Breast epithelium (tissue), 4 donors: ENCODE measurements around the gene GPR32. TPM values are rescaled to one million over a fixed set of nuclear protein-coding genes. Genes with fewer than 3 reads are reported as not detected.
"Not testable (repeated sequence)": the region's sequence is repeated elsewhere in the genome, so short reads cannot be mapped to it uniquely, and the experiment has no call there.

Experiments used
- DNase-seq, 2 donors: peaks; one replicate each; pipeline ENCODE4 v3.0.0-alpha.2; 2019; ENCODE audit warnings: low spot score in 2 of 2
- H3K27ac ChIP-seq, 2 donors: fragments of 200-600 bp; sonication (generic) in 1 of 2; one replicate each; pipeline ENCODE4 v1.5.1; 2016 to 2019; ENCODE audit warnings: mild to moderate bottlenecking in 1 of 2
- H3K27me3 ChIP-seq, 2 donors: fragments of 200-600 bp; sonication (generic) in 1 of 2; one replicate each; pipeline versions ENCODE4 v1.5.1 to v1.6.0; 2017 to 2019; ENCODE audit warnings: control low read depth in 1 of 2, mild to moderate bottlenecking in 1 of 2
- H3K36me3 ChIP-seq: fragments of 200-600 bp; one replicate; pipeline ENCODE4 v1.5.1; 2019
- H3K4me1 ChIP-seq, 2 donors: fragments of 200-600 bp; sonication (generic); one replicate each; pipeline ENCODE4 v1.5.1; 2016 to 2019; ENCODE audit warnings: control low read depth in 1 of 2
- H3K4me3 ChIP-seq, 3 donors: fragments of 200-600 bp; sonication (generic); 1 replicate in 2 of 3; 2 replicates in 1 of 3; pipeline ENCODE4 v1.5.1; 2016 to 2019; ENCODE audit warnings: mild to moderate bottlenecking in 3 of 3, moderate library complexity in 2 of 3
- H3K9me3 ChIP-seq, 2 donors: fragments of 200-600 bp; sonication (generic) in 1 of 2; one replicate each; pipeline ENCODE4 v1.5.1; 2016 to 2019; ENCODE audit warnings: control low read depth in 1 of 2
- POLR2A ChIP-seq: fragments of 450-650 bp; IDR thresholded peaks from one replicate; pipeline ENCODE4 v1.6.1; 2016; ENCODE audit warnings: antibody characterized with exemption, mild to moderate bottlenecking, moderate library complexity
- POLR2AphosphoS5 ChIP-seq, 3 donors: sonication (generic); formaldehyde crosslinking; IDR thresholded peaks; one replicate each; pipeline ENCODE4 v1.6.1; 2017; ENCODE audit warnings: antibody characterized with exemption in 3 of 3
- intact Hi-C: fragments of 100-400 bp; cut with DNase I; formaldehyde crosslinking; loops from one replicate; pipeline ENCODE4 v1.15.1; 2023; ENCODE audit warnings: low total_unique reads
- total RNA-seq, 3 donors: library from RNA; depleted of rRNA; stranded (reverse); fragments of >200 nt; gene quantifications; one replicate each; pipeline ENCODE4 v1.1.0, GENCODE V29; 2016
- TF ChIP-seq, protein P1 (sequence below), 3 donors: fragments of 450-650 bp; IDR thresholded peaks; one replicate each; pipeline ENCODE4 v1.5.1; 2016 to 2017; ENCODE audit warnings: antibody characterized with exemption in 3 of 3, mild to moderate bottlenecking in 3 of 3, moderate library complexity in 3 of 3

Gene GPR32
- not detected for total RNA-seq

DNA sequence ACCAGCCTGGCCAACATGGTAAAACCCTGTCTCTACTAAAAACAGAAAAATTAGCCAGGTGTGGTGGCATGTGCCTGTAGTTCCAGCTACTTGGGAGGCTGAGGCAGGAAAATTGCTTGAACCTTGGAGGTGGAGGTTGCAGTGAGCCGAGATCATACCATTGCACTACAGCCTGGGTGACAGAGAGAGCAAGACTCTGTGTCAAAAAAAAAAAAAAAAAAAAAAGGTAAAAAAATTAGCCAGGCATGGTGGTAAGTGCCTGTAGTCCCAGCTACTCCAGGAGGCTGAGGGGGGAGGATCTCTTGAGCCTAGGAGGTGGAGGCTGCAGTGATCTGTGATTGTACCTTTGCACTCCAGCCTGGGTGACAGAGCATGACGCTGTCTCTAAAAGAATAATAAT is at the start of gene GPR32:
GPR32 (plus strand) TSS at position 301 of the 400 bp plus-strand sequence. CDS start 137 bp downstream, outside the sequence.
- DNase-seq, H3K4me1 ChIP-seq, intact Hi-C loops, H3K27ac ChIP-seq, H3K36me3 ChIP-seq, H3K4me3 ChIP-seq, H3K9me3 ChIP-seq: not testable (repeated sequence)
- H3K27me3 ChIP-seq: peaks cover 0 to 29% of the 10 kb centered on the region in 2 donors

GRCh38 chr19:50720921-50721381 is 49.3 kb upstream of the GPR32 start:
- Histone ChIP-seq H3K36me3 (no peaks in the 10 kb centered on the region), H3K4me1 (peaks cover 0 to 8% of the 10 kb centered on the region in 2 donors), H3K27me3 (peaks cover 7 to 22% of the 10 kb centered on the region in 2 donors), H3K4me3 (no peak overlapping the region), H3K27ac (no peak overlapping the region), H3K9me3 (no peaks in the 10 kb centered on the region)
- intact Hi-C loops: no loop called here
- no peak for TF ChIP-seq POLR2AphosphoS5 (IDR thresholded peaks at IDR 0.05)
- TF ChIP-seq POLR2A: no peak
- TF ChIP-seq, protein P1, sequence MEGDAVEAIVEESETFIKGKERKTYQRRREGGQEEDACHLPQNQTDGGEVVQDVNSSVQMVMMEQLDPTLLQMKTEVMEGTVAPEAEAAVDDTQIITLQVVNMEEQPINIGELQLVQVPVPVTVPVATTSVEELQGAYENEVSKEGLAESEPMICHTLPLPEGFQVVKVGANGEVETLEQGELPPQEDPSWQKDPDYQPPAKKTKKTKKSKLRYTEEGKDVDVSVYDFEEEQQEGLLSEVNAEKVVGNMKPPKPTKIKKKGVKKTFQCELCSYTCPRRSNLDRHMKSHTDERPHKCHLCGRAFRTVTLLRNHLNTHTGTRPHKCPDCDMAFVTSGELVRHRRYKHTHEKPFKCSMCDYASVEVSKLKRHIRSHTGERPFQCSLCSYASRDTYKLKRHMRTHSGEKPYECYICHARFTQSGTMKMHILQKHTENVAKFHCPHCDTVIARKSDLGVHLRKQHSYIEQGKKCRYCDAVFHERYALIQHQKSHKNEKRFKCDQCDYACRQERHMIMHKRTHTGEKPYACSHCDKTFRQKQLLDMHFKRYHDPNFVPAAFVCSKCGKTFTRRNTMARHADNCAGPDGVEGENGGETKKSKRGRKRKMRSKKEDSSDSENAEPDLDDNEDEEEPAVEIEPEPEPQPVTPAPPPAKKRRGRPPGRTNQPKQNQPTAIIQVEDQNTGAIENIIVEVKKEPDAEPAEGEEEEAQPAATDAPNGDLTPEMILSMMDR (IDR thresholded peaks at IDR 0.05): no peak
- no peak for DNase-seq

DNA sequence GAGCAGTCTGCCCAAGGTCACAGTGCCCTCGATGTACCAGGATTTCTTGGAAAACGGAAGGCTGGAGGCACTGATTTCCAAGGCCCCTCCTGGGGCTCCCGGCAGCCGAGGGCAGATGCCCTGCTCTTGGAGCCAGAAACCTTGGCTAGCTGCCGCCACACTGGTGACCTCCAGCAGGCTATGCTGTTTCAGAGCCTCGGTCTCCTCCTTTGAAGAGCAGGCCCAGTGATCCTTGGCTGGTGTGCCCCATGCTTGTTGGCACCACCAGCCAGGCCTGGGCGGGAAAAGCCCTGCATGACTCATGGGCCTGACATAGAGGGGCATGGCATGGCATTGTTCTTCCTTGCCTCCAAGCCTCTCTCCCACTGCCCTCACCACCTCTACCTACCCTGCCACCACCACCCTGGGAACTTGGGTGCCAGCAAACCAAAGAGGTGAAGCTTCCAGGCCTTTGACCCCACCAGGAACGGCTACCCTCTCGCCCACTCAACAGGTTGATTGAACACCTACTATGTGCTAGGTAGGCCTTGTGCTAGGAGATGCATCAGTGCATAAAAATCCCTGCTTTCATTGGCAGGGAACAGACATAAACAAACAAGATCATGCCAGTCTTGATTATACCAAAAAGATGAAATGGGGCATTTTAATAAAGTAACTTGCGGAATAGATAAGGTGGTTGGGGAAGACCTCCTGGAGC is 48.7 kb upstream of the GPR32 start:
- intact Hi-C loops: no loop called here
- DNase-seq: no peak
- Histone ChIP-seq H3K9me3 (no peaks in the 10 kb centered on the region), H3K36me3 (no peaks in the 10 kb centered on the region), H3K27ac (no peak overlapping the region), H3K27me3 (peaks cover 7 to 15% of the 10 kb centered on the region in 2 donors), H3K4me1 (peaks cover 0 to 8% of the 10 kb centered on the region in 2 donors), H3K4me3 (no peak overlapping the region)
- TF ChIP-seq, protein P1 (IDR thresholded peaks at IDR 0.05): no peak
- TF ChIP-seq POLR2A (no peak), POLR2AphosphoS5 (IDR thresholded peaks at IDR 0.05) (no peak)

DNA sequence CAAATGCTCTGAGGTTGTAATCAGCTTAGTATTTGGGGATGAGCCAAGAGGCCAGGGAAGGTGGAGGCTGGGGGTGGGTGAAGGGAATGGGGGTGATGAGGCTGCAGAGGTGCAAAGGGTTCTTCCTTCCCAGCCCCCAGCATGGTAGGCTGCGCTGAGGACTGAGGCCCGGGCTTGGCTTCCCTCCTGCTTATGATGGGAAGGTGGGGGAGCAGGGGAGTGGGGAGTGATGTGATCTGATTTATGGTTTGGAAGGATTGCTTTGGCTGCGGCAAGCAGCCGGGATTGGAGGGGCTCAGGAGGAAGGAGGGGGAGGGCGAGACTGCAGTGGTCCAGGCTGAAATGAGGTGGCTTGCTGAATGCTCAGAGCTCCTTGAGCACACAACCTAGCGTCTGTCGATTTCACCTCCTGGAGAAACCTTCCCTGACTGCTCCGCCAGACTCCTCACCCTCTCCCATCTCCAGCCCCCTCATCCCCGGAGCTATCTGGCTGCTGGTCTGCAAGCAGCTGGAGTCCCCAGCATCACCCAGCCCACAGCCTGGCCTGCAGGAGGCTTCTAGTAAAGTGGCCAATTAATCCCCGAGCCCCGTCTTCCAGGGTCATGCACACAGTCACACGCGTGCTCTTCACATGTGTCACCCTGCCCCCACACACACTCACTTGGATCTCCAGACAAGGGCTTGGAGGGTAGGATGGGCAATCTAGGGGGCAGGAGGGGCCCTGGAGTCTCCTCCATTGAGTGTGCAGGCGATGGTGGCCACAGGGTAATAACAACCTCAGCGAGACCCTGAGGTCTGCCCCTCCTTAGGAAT is 47.9 kb upstream of the GPR32 start:
- Histone ChIP-seq H3K36me3 (no peaks in the 10 kb centered on the region), H3K4me1 (peaks cover 0 to 8% of the 10 kb centered on the region in 2 donors), H3K27me3 (peaks cover 7 to 9% of the 10 kb centered on the region in 2 donors), H3K27ac (peak overlapping the region; percentile 60 to 89), H3K4me3 (peak overlapping the region; percentile 62 to 85 (median 85)), H3K9me3 (no peaks in the 10 kb centered on the region)
- intact Hi-C loops: no loop called here
- DNase-seq: no peak
- TF ChIP-seq POLR2AphosphoS5 (IDR thresholded peaks at IDR 0.05) (no peak), POLR2A (no peak)
- TF ChIP-seq, protein P1 (IDR thresholded peaks at IDR 0.05): no peak

DNA sequence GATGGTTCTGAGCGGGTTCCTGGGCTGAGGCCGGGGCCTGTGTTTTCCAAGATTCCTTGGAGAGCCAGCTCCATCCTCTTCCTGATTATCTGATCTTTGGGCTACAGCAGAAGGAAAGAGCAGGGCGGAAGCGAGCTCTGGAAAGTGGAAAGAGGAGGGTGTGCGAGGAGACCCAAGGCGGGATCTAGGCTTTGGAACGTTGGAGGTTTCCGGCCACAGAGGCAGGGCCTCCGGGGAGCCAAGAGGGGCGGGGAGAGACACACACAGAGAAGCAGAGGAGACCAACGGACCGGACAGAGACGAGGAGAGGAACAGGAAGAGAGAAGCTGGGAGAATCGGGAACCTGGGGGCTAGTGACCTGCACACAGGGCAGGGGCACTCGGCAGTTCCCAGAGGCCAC is 47.2 kb upstream of the GPR32 start, which contains the start of gene CLEC11A:
CLEC11A (plus strand) TSS at position 296 of the 400 bp plus-strand sequence. CDS start 162 bp downstream, outside the sequence.
- Histone ChIP-seq H3K4me3 (peak within 1 kb of the TSS; percentile 62 to 85 (median 85)), H3K4me1 (peaks cover 0 to 6% of the 10 kb centered on the region in 2 donors), H3K36me3 (no peaks in the 10 kb centered on the region), H3K9me3 (no peaks in the 10 kb centered on the region), H3K27ac (peak within 1 kb of the TSS; percentile 60 to 89), H3K27me3 (peaks cover 2 to 7% of the 10 kb centered on the region in 2 donors)
- peak in 1 of 2 donors; percentile 57 for DNase-seq
- TF ChIP-seq POLR2A: no peak
- TF ChIP-seq, protein P1 (IDR thresholded peaks at IDR 0.05): no peak
- no peak for TF ChIP-seq POLR2AphosphoS5 (IDR thresholded peaks at IDR 0.05)
- intact Hi-C loops: no loop called here
